Heart right ventricle (tissue), 16 donors: ENCODE data around the gene HTR2B. TPM values are rescaled to one million over a fixed set of nuclear protein-coding genes. Genes with fewer than 3 reads are reported as not detected.
A peak's percentile ranks its signal among the peaks of the same experiment; 100 is the strongest.

ENCODE experiments used
- ATAC-seq, 8 donors: fragments of 200-7000 bp; cut with Tn5 transposase; one replicate each; pipeline ENCODE4 v1.9.1; 2020; ENCODE audit warnings: mild to moderate bottlenecking in 8 of 8, moderate library complexity in 8 of 8, moderate number of reproducible peaks in 1 of 8
- DNase-seq, 2 donors: peaks; one replicate each; pipeline ENCODE4 v3.0.0-alpha.2; 2020
- H3K27ac ChIP-seq, 10 donors: fragments of 200-600 bp; sonication (generic) in 2 of 10; one replicate each; pipeline versions ENCODE4 v1.5.0 to v1.8.0; 2020 to 2022; ENCODE audit warnings: mild to moderate bottlenecking in 3 of 10
- H3K27me3 ChIP-seq, 7 donors: fragments of 200-600 bp; one replicate each; pipeline ENCODE4 v1.8.0; 2021 to 2022; ENCODE audit warnings: mild to moderate bottlenecking in 2 of 7
- H3K36me3 ChIP-seq, 9 donors: fragments of 200-600 bp; sonication (generic) in 1 of 9; one replicate each; pipeline versions ENCODE4 v1.5.0 to v1.8.0; 2020 to 2022; ENCODE audit warnings: mild to moderate bottlenecking in 2 of 9
- H3K4me1 ChIP-seq, 9 donors: fragments of 200-600 bp; sonication (generic) in 1 of 9; one replicate each; pipeline versions ENCODE4 v1.5.0 to v1.8.0; 2020 to 2022; ENCODE audit warnings: mild to moderate bottlenecking in 4 of 9
- H3K4me3 ChIP-seq, 10 donors: fragments of 200-600 bp; sonication (generic) in 2 of 10; one replicate each; pipeline versions ENCODE4 v1.5.0 to v1.8.0; 2020 to 2022; ENCODE audit warnings: mild to moderate bottlenecking in 7 of 10, moderate library complexity in 2 of 10
- H3K9me3 ChIP-seq, 11 donors: fragments of 200-600 bp in 10 of 11; sonication (generic) in 2 of 11; one replicate each; pipeline versions ENCODE4 v1.5.0 to v1.8.0; 2013 to 2022; ENCODE audit warnings: mild to moderate bottlenecking in 2 of 11, control low read depth in 1 of 11, moderate library complexity in 1 of 11
- CTCF ChIP-seq, 9 donors: fragments of 200-600 bp; sonication (generic) in 2 of 9; IDR thresholded peaks; one replicate each; pipeline versions ENCODE4 v1.5.0 to v1.8.0; 2021 to 2022; ENCODE audit warnings: antibody characterized with exemption in 9 of 9, mild to moderate bottlenecking in 5 of 9, moderate library complexity in 1 of 9
- WGBS, 2 donors: extraction: QIAGEN DNeasy Blood & Tissue Kit; methylation state at CpG; one replicate each; pipeline ENCODE4 v1.1.7; 2013; ENCODE audit warnings: inconsistent platforms in 1 of 2; 5-methylcytosine and 5-hydroxymethylcytosine counted together
- intact Hi-C, 10 donors: fragments of 100-400 bp; cut with DNase I; formaldehyde crosslinking; loops; one replicate each; pipeline versions ENCODE4 v1.11.1 to v1.14.2; 2022
- long read RNA-seq, 3 donors: library from polyadenylated mRNA; unstranded; transcript quantifications; one replicate each; pipeline ENCODE4 v2.0.0, GENCODE V29; 2020 to 2021
- polyA plus RNA-seq, 2 donors: library from polyadenylated mRNA; stranded (reverse); fragments of 200-250 nt; gene quantifications; one replicate each; pipeline ENCODE4 v1.2.3, GENCODE V29; 2013
- total RNA-seq, 10 donors: library from RNA; stranded (reverse); fragmentation: NEBNext Ultra II Directional in 3 of 10; extraction: Animal tissue kit (Norgen Biotek cat#: 25700) in 3 of 10; gene quantifications; one replicate each; pipeline versions ENCODE4 v1.2.1 to v1.2.4, GENCODE V29; 2021 to 2023
- donor health status: Arrhythmogenic right ventricular cardiomyopathy.
- donor health status: ischemic (EF 13 %, LVEDD 7.1; RV severe dilation, severe dysfunction).
- donor health status: healthy with polysubstance abuse.
- donor health status: DM: no; HTN: yes; CAD: no.
- donor health status: DM: no; HTN: no; CAD: no.
- donor health status: ischemic (EF 25% LVEDD 6.9; RV normal size, moderate dysfunction).
- donor health status: ischemic (EF 25% LVEDD 5.7; RV mildly dilated, moderate dysfunction).
- donor health status: healthy.
- donor health status: DM: yes; HTN: yes; CAD: no.
- donor health status: Ischemic cardiomyopathy.
- donor health status: ischemic (EF 35%, LVEDD 5.7; RV mildly dilated, moderate dysfunction).
- donor health status: nonischemic (EF 11% LVEDD 7.7; RV severe dilation, severe dysfunction).
- donor health status: DM: yes; HTN: yes; CAD: no.
- donor health status: PGD.
- donor health status: ischemic (EF 29% LVEDD 5.4; RV normal size, mild dysfunction).
- donor health status: nonischemic (EF 23%, LVEDD 6.1; RV moderate dilation, normal function).

The HTR2B gene
- total RNA-seq (1 to 10 TPM in 4 of 10 donors, under 1 TPM in 5, not detected in 1; 0.10 to 2.7 (median 0.74) TPM), polyA plus RNA-seq (under 1 TPM; 0.25 to 0.59 TPM)
- long read RNA-seq, donor 1, partial matches to known transcripts = 0 of 1 reads
- long read RNA-seq, donor 1, other reads (novel, unspliced or antisense) = 1 of 1 reads
- long read RNA-seq, donor 2 = 0 reads
- long read RNA-seq, donor 3 = 0 reads

- intact Hi-C loops = no loop called here
- no peaks in the 10 kb centered on the region for H3K36me3 ChIP-seq
- no peaks in the 10 kb centered on the region for H3K9me3 ChIP-seq
- H3K4me3 ChIP-seq = peak within 1 kb of the TSS in 8 of 10 donors; percentile 1 to 45 (median 26)
- peak within 1 kb of the TSS in 5 of 10 donors; percentile 18 to 69 (median 31) for H3K27ac ChIP-seq
- ATAC-seq (peak in 4 of 8 donors; percentile 47 to 85 (median 65)), DNase-seq (no peak)
- WGBS, 2 donors = 42 to 49% methylated on average over 5 of the region's 5 CpGs
- peaks cover 0 to 36% (median 26%) of the 10 kb centered on the region in 9 donors for H3K4me1 ChIP-seq
- TF ChIP-seq CTCF (IDR thresholded peaks at IDR 0.05) = no peak
- H3K27me3 ChIP-seq = no peaks in the 10 kb centered on the region
Observed at GRCh38 chr2:231124838-231125568, at the start of gene HTR2B. HTR2B (minus strand) TSS chr2:231125042; CDS start chr2:231123764, 1,278 bp downstream.

- intact Hi-C loops = no loop called here
- DNase-seq (no peak), ATAC-seq (peak in 3 of 8 donors; percentile 5 to 54 (median 48))
- Histone ChIP-seq H3K27ac (peak overlapping the region in 2 of 10 donors; percentile 45 to 61), H3K4me3 (no peak overlapping the region), H3K9me3 (no peaks in the 10 kb centered on the region), H3K27me3 (no peaks in the 10 kb centered on the region), H3K36me3 (peaks cover 0 to 66% (median 15%) of the 10 kb centered on the region in 9 donors), H3K4me1 (peaks cover 0 to 33% (median 19%) of the 10 kb centered on the region in 9 donors)
- TF ChIP-seq CTCF (IDR thresholded peaks at IDR 0.05) = no peak
- WGBS, 2 donors = 27 to 42% methylated on average over 2 of the region's 2 CpGs
Observed at GRCh38 chr2:231174211-231174651, 49.4 kb upstream of the HTR2B start.

GRCh38 chr2:231172025-231172424 lies 47.2 kb upstream of the HTR2B start:
- H3K27ac ChIP-seq = no peak overlapping the region
- H3K4me3 ChIP-seq = no peak overlapping the region
- ATAC-seq = no peak
- intact Hi-C loops = no loop called here
- H3K36me3 ChIP-seq = peaks cover 0 to 75% (median 22%) of the 10 kb centered on the region in 9 donors
- no peak for DNase-seq
- no peak for TF ChIP-seq CTCF (IDR thresholded peaks at IDR 0.05)
- 77 to 80% methylated on average over 3 of the region's 3 CpGs for WGBS, 2 donors
- no peaks in the 10 kb centered on the region for H3K9me3 ChIP-seq
- peaks cover 0 to 45% (median 22%) of the 10 kb centered on the region in 9 donors for H3K4me1 ChIP-seq
- no peaks in the 10 kb centered on the region for H3K27me3 ChIP-seq

- H3K36me3 ChIP-seq = peaks cover 0 to 83% (median 35%) of the 10 kb centered on the region in 9 donors
- intact Hi-C loops = no loop called here
- WGBS, 2 donors = 40 to 53% methylated on average over 1 of the region's 1 CpG
- H3K4me3 ChIP-seq = no peak overlapping the region
- no peak for TF ChIP-seq CTCF (IDR thresholded peaks at IDR 0.05)
- peak in 2 of 8 donors; percentile 30 to 46 for ATAC-seq
- no peak for DNase-seq
- no peaks in the 10 kb centered on the region for H3K27me3 ChIP-seq
- H3K9me3 ChIP-seq = no peaks in the 10 kb centered on the region
- H3K4me1 ChIP-seq = peaks cover 0 to 45% (median 21%) of the 10 kb centered on the region in 9 donors
- H3K27ac ChIP-seq = peak overlapping the region in 3 of 10 donors; percentile 0 to 42 (median 33)
Observed at GRCh38 chr2:231170055-231170454, 45.2 kb upstream of the HTR2B start.
